GM12892 (cell line): ENCODE results near the gene ADARB2.

Experiments
- POLR2A ChIP-seq: IDR thresholded peaks from 2 replicates; pipeline ENCODE4 v1.6.1; 2011; ENCODE audit warnings: low read depth, low read length, control low read depth
- POLR2AphosphoS5 ChIP-seq: IDR thresholded peaks from 2 replicates; pipeline ENCODE4 v1.6.1; 2011; ENCODE audit warnings: low read depth, low read length, control low read depth
- TAF1 ChIP-seq: IDR thresholded peaks from 2 replicates; pipeline ENCODE4 v1.6.1; 2011; ENCODE audit warnings: low read depth, mild to moderate bottlenecking, control low read depth, low read length, borderline replicate concordance

DNA sequence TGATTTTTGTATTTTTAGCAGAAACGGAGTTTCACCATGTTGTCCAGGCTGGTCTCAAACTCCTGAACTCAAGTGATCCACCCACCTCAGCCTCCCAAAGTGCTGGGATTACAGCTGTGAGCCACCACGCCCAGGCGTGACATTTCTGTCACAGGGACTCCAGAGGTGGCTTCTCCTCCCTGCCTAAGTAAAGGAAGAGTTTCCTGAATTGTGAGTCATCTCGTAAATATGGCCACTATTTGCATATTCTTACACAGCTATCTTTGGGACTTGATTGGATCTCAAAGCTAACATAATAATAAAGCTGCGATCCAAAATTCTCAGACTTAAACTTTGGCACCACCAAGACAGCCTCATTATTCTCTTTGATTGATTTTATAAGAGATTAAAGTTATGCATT, 50.1 kb downstream of the ADARB2 start:
- TF ChIP-seq POLR2A (no peak), POLR2AphosphoS5 (no peak), TAF1 (no peak)
